ENCODE results near the gene ARHGDIG. TPM values are rescaled to one million over a fixed set of nuclear protein-coding genes. Genes with fewer than 3 reads are reported as not detected.

The ARHGDIG gene
- total and polyA plus RNA-seq, 2 experiments from 2014 or later = 0.78 to 1.0 TPM

DNA sequence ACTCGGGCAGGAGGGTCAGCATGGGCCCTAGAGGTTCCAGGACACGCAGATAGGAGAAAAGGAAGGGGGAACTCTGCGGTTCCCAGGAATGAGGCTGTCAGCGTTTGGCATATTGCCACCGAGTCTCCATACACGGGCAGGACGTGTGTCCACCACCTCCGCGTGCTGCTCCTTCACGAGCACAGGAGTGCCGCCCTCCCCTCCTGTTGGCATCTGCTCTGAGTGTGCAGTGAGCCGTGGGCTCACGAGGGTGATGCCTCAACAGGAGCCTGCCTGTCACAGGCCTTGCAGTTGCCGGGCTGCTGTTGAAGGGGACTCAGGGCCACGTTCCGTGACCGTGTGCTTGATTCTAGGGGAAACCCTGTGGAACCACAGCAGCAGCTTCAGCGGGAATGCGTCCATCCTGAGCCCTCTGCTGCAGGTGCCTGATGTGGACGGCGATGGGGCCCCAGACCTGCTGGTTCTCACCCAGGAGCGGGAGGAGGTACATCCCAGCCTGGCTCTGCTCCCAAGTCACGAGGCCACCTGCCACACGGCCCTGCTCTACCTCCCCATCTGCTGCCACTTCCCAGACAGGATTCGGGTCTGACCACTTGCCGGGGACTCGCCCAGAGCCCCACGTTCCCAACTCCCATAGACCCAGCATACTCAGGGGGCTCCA is 19.2 kb upstream of the ARHGDIG start:
- no peaks in the 10 kb centered on the region for H3K27me3 ChIP-seq (ENCODE audit: insufficient read depth)
- no peak for DNase-seq (ENCODE audit: low spot score)
- 0 out of 2 replicates have a peak, but pooled peaks cover 2% of the 10 kb centered on the region for H3F3A ChIP-seq (replicated peaks; ENCODE audit: low read depth)
- Mint-ChIP-seq H3K9me3 (no peaks in the 10 kb centered on the region), H3K27me3 (ENCODE audit: insufficient read depth, low read depth, poor library complexity) (peaks cover 5% of the 10 kb centered on the region), H3K27ac (no peak overlapping the region), H3K4me3 (no peak overlapping the region), H3K36me3 (ENCODE audit: low read depth) (peaks cover 31% of the 10 kb centered on the region; the same call in 2 of the 3 replicates), H3K4me1 (no peaks in the 10 kb centered on the region)
- no peak overlapping the region for H3K27ac ChIP-seq (ENCODE audit: low read depth)
- no peaks in the 10 kb centered on the region for H3K9me2 ChIP-seq (ENCODE audit: insufficient read depth)
- no peaks in the 10 kb centered on the region for H3K4me1 ChIP-seq (ENCODE audit: insufficient read depth)
- no peak for ATAC-seq
- H3K4me2 ChIP-seq = no peak overlapping the region
- no peak overlapping the region for H3K4me3 ChIP-seq
- no peak overlapping the region for H2AFZ ChIP-seq
- TF ChIP-seq, protein P1, sequence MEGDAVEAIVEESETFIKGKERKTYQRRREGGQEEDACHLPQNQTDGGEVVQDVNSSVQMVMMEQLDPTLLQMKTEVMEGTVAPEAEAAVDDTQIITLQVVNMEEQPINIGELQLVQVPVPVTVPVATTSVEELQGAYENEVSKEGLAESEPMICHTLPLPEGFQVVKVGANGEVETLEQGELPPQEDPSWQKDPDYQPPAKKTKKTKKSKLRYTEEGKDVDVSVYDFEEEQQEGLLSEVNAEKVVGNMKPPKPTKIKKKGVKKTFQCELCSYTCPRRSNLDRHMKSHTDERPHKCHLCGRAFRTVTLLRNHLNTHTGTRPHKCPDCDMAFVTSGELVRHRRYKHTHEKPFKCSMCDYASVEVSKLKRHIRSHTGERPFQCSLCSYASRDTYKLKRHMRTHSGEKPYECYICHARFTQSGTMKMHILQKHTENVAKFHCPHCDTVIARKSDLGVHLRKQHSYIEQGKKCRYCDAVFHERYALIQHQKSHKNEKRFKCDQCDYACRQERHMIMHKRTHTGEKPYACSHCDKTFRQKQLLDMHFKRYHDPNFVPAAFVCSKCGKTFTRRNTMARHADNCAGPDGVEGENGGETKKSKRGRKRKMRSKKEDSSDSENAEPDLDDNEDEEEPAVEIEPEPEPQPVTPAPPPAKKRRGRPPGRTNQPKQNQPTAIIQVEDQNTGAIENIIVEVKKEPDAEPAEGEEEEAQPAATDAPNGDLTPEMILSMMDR (conservative IDR thresholded peaks at IDR 0.05; ENCODE audit: low read depth in 2 of 2) = no peak
- TF ChIP-seq, protein P2, sequence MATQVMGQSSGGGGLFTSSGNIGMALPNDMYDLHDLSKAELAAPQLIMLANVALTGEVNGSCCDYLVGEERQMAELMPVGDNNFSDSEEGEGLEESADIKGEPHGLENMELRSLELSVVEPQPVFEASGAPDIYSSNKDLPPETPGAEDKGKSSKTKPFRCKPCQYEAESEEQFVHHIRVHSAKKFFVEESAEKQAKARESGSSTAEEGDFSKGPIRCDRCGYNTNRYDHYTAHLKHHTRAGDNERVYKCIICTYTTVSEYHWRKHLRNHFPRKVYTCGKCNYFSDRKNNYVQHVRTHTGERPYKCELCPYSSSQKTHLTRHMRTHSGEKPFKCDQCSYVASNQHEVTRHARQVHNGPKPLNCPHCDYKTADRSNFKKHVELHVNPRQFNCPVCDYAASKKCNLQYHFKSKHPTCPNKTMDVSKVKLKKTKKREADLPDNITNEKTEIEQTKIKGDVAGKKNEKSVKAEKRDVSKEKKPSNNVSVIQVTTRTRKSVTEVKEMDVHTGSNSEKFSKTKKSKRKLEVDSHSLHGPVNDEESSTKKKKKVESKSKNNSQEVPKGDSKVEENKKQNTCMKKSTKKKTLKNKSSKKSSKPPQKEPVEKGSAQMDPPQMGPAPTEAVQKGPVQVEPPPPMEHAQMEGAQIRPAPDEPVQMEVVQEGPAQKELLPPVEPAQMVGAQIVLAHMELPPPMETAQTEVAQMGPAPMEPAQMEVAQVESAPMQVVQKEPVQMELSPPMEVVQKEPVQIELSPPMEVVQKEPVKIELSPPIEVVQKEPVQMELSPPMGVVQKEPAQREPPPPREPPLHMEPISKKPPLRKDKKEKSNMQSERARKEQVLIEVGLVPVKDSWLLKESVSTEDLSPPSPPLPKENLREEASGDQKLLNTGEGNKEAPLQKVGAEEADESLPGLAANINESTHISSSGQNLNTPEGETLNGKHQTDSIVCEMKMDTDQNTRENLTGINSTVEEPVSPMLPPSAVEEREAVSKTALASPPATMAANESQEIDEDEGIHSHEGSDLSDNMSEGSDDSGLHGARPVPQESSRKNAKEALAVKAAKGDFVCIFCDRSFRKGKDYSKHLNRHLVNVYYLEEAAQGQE (IDR thresholded peaks at IDR 0.05; ENCODE audit: unreplicated experiment) = no peak
- TF ChIP-seq NANOG (IDR thresholded peaks at IDR 0.05; ENCODE audit: borderline replicate concordance) (no peak), STAT1 (IDR thresholded peaks at IDR 0.05; ENCODE audit: unreplicated experiment) (no peak), EZH2phosphoT487 (IDR thresholded peaks at IDR 0.05; ENCODE audit: unreplicated experiment) (no peak), JUNB (IDR thresholded peaks at IDR 0.05; ENCODE audit: unreplicated experiment) (no peak), CREB1 (CRISPR knock-in tag; IDR thresholded peaks at IDR 0.05; ENCODE audit: low read depth) (no peak), EZH2 (IDR thresholded peaks at IDR 0.05; ENCODE audit: low read depth, unreplicated experiment) (no peak), POLR2AphosphoS5 (IDR thresholded peaks at IDR 0.05; ENCODE audit: low read depth) (no peak), ZNF331 (CRISPR knock-in tag; IDR thresholded peaks at IDR 0.05; ENCODE audit: low read depth) (no peak), ZNF114 (CRISPR knock-in tag; IDR thresholded peaks at IDR 0.05) (no peak)
- TF ChIP-seq, protein P3, sequence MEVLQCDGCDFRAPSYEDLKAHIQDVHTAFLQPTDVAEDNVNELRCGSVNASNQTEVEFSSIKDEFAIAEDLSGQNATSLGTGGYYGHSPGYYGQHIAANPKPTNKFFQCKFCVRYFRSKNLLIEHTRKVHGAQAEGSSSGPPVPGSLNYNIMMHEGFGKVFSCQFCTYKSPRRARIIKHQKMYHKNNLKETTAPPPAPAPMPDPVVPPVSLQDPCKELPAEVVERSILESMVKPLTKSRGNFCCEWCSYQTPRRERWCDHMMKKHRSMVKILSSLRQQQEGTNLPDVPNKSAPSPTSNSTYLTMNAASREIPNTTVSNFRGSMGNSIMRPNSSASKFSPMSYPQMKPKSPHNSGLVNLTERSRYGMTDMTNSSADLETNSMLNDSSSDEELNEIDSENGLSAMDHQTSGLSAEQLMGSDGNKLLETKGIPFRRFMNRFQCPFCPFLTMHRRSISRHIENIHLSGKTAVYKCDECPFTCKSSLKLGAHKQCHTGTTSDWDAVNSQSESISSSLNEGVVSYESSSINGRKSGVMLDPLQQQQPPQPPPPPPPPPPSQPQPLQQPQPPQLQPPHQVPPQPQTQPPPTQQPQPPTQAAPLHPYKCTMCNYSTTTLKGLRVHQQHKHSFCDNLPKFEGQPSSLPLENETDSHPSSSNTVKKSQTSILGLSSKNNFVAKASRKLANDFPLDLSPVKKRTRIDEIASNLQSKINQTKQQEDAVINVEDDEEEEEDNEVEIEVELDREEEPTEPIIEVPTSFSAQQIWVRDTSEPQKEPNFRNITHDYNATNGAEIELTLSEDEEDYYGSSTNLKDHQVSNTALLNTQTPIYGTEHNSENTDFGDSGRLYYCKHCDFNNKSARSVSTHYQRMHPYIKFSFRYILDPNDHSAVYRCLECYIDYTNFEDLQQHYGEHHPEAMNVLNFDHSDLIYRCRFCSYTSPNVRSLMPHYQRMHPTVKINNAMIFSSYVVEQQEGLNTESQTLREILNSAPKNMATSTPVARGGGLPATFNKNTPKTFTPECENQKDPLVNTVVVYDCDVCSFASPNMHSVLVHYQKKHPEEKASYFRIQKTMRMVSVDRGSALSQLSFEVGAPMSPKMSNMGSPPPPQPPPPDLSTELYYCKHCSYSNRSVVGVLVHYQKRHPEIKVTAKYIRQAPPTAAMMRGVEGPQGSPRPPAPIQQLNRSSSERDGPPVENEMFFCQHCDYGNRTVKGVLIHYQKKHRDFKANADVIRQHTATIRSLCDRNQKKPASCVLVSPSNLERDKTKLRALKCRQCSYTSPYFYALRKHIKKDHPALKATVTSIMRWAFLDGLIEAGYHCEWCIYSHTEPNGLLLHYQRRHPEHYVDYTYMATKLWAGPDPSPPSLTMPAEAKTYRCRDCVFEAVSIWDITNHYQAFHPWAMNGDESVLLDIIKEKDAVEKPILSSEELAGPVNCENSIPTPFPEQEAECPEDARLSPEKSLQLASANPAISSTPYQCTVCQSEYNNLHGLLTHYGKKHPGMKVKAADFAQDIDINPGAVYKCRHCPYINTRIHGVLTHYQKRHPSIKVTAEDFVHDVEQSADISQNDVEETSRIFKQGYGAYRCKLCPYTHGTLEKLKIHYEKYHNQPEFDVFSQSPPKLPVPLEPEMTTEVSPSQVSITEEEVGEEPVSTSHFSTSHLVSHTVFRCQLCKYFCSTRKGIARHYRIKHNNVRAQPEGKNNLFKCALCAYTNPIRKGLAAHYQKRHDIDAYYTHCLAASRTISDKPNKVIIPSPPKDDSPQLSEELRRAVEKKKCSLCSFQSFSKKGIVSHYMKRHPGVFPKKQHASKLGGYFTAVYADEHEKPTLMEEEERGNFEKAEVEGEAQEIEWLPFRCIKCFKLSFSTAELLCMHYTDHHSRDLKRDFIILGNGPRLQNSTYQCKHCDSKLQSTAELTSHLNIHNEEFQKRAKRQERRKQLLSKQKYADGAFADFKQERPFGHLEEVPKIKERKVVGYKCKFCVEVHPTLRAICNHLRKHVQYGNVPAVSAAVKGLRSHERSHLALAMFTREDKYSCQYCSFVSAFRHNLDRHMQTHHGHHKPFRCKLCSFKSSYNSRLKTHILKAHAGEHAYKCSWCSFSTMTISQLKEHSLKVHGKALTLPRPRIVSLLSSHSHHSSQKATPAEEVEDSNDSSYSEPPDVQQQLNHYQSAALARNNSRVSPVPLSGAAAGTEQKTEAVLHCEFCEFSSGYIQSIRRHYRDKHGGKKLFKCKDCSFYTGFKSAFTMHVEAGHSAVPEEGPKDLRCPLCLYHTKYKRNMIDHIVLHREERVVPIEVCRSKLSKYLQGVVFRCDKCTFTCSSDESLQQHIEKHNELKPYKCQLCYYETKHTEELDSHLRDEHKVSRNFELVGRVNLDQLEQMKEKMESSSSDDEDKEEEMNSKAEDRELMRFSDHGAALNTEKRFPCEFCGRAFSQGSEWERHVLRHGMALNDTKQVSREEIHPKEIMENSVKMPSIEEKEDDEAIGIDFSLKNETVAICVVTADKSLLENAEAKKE (CRISPR knock-in tag; IDR thresholded peaks at IDR 0.05) = no peak
- TF ChIP-seq, protein P4, sequence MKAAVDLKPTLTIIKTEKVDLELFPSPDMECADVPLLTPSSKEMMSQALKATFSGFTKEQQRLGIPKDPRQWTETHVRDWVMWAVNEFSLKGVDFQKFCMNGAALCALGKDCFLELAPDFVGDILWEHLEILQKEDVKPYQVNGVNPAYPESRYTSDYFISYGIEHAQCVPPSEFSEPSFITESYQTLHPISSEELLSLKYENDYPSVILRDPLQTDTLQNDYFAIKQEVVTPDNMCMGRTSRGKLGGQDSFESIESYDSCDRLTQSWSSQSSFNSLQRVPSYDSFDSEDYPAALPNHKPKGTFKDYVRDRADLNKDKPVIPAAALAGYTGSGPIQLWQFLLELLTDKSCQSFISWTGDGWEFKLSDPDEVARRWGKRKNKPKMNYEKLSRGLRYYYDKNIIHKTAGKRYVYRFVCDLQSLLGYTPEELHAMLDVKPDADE (IDR thresholded peaks at IDR 0.05) = no peak
- no peaks in the 10 kb centered on the region for H4K20me1 ChIP-seq (replicated peaks; ENCODE audit: insufficient read depth)
- no peaks in the 10 kb centered on the region for H3K79me2 ChIP-seq (replicated peaks; ENCODE audit: insufficient read depth)
- H3K36me3 ChIP-seq (ENCODE audit: insufficient read depth) = no peaks in the 10 kb centered on the region; the same call in 1 of the 2 replicates

All from GM23338 (cell line).